ES-I3 (cell line): Measurements from ENCODE around the gene MLH1.

Source experiments
- H3K36me3 ChIP-seq: 2 replicates; pipeline ENCODE4 v1.6.1; 2013; ENCODE audit warnings: mild to moderate bottlenecking, low read length, control low read depth, moderate library complexity; ENCODE audit not compliant: insufficient read depth
- H3K4me1 ChIP-seq: 2 replicates; pipeline ENCODE4 v1.6.1; 2013; ENCODE audit warnings: mild to moderate bottlenecking, control low read depth, low read length; ENCODE audit not compliant: insufficient read depth
- H3K9ac ChIP-seq: 2 replicates; pipeline ENCODE4 v1.6.1; 2013; ENCODE audit warnings: low read depth, mild to moderate bottlenecking, low read length, moderate library complexity
- H3K9me3 ChIP-seq: 2 replicates; pipeline ENCODE4 v1.6.1; 2013; ENCODE audit warnings: mild to moderate bottlenecking, low read length, moderate library complexity; ENCODE audit not compliant: control insufficient read depth, insufficient read depth

The MLH1 gene

DNA sequence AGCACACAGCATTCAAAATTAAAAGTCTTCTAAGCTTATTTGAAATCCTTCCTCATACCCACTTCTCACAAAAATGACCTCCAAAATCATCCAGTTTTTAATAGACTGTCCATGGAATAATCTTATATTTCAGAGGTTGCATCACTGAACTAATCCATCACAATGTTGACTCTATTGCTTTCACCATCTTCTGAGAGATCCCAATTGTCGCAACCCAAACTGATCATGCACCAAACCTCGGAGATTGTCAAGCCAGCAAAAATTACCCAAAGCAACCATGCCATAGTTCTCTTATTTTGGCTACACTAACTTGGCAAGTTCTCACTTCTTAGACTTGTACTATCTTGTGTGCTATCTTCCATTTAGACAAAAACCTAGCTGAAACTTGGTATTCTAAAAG, 105.6 kb downstream of the MLH1 start:
- Histone ChIP-seq H3K36me3 (no peaks in the 10 kb centered on the region; the same call in 1 of the 2 replicates), H3K9ac (no peak overlapping the region), H3K9me3 (no peaks in the 10 kb centered on the region), H3K4me1 (peaks cover 9% of the 10 kb centered on the region; the same call in 1 of the 2 replicates)

DNA sequence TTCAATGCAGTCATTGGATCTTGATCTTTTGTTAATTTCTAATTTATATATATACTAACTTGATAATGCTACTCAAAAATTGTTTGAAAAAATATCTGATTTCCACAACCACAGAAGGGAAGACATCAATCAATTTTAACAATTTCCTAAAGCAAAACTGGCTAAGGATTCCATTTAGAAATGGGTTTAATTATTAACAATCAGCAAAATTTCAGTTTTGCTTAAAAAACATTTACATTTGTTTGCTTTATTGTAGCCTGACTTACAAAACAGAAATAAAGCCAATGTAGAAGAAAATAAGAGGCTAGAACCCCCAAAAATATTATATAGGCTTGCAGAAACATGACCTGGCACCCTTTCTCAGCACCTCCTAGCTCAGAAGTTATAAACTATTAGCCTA, 106.2 kb downstream of the MLH1 start:
- peaks cover 9% of the 10 kb centered on the region; the same call in 1 of the 2 replicates for H3K4me1 ChIP-seq
- H3K9me3 ChIP-seq, result no peaks in the 10 kb centered on the region
- no peaks in the 10 kb centered on the region; the same call in 1 of the 2 replicates for H3K36me3 ChIP-seq
- no peak overlapping the region for H3K9ac ChIP-seq

- Histone ChIP-seq H3K36me3 (no peaks in the 10 kb centered on the region), H3K9me3 (no peaks in the 10 kb centered on the region), H3K9ac (no peak overlapping the region), H3K4me1 (peaks cover 9% of the 10 kb centered on the region; the same call in 1 of the 2 replicates)
Measured at GRCh38 chr3:37100411-37100810, 107.1 kb downstream of the MLH1 start.
